ENCODE measurements around the gene ADAMTS2.

ADAMTS2 gene

DNA sequence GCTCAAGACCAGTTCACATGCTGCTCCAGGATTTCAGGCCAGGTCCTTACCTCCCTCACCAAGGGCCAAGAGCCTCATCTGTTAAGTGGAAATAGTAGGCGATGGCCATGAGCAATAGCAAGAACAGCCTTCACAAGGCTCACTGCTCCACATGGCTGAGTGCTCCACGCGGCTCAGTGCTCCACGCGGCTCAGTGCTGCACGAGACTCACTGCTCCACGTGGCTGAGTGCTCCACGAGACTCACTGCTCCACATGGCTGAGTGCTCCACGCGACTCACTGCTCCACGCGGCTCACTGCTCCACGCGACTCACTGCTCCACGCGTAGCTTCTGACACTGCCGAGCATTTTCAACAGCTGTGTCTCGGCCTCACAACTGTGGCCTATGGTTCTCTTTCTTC, 36.4 kb upstream of the ADAMTS2 start:
- H3K9me3 Mint-ChIP-seq: peaks cover 8% of the 10 kb centered on the region
- no peak overlapping the region for H3K4me3 Mint-ChIP-seq
- no peak for DNase-seq
- H3K36me3 Mint-ChIP-seq (ENCODE audit: low read depth): no peaks in the 10 kb centered on the region
- TF ChIP-seq CTCF (IDR thresholded peaks at IDR 0.05): no peak
- H3K27me3 Mint-ChIP-seq (ENCODE audit: low read depth, poor library complexity): peaks cover 8% of the 10 kb centered on the region
- H3K27ac Mint-ChIP-seq: no peak overlapping the region
- H3K4me1 Mint-ChIP-seq: peaks cover 17% of the 10 kb centered on the region

- no peak overlapping the region for H3K27ac Mint-ChIP-seq
- DNase-seq: no peak
- no peak for TF ChIP-seq CTCF (IDR thresholded peaks at IDR 0.05)
- H3K9me3 Mint-ChIP-seq: peaks cover 6% of the 10 kb centered on the region
- H3K4me1 Mint-ChIP-seq: peaks cover 18% of the 10 kb centered on the region
- H3K4me3 Mint-ChIP-seq: no peak overlapping the region
- no peaks in the 10 kb centered on the region for H3K36me3 Mint-ChIP-seq (ENCODE audit: low read depth)
- peaks cover 8% of the 10 kb centered on the region for H3K27me3 Mint-ChIP-seq (ENCODE audit: low read depth, poor library complexity)
Measured at GRCh38 chr5:179380211-179381035, 35.2 kb upstream of the ADAMTS2 start.

GRCh38 chr5:179379321-179379890, 34.1 kb upstream of the ADAMTS2 start:
- Mint-ChIP-seq H3K9me3 (peaks cover 9% of the 10 kb centered on the region), H3K36me3 (ENCODE audit: low read depth) (no peaks in the 10 kb centered on the region), H3K27me3 (ENCODE audit: low read depth, poor library complexity) (peaks cover 9% of the 10 kb centered on the region), H3K4me1 (peaks cover 29% of the 10 kb centered on the region), H3K27ac (no peak overlapping the region), H3K4me3 (no peak overlapping the region)
- TF ChIP-seq CTCF (IDR thresholded peaks at IDR 0.05): no peak
- DNase-seq: no peak

GRCh38 chr5:179378441-179379271, 33.4 kb upstream of the ADAMTS2 start:
- peaks cover 7% of the 10 kb centered on the region for H3K27me3 Mint-ChIP-seq (ENCODE audit: low read depth, poor library complexity)
- no peak overlapping the region for H3K4me3 Mint-ChIP-seq
- peaks cover 36% of the 10 kb centered on the region for H3K4me1 Mint-ChIP-seq
- no peak for TF ChIP-seq CTCF (IDR thresholded peaks at IDR 0.05)
- no peak for DNase-seq
- H3K27ac Mint-ChIP-seq: peak overlapping the region; percentile 20
- H3K36me3 Mint-ChIP-seq (ENCODE audit: low read depth): no peaks in the 10 kb centered on the region
- H3K9me3 Mint-ChIP-seq: peaks cover 13% of the 10 kb centered on the region

DNA sequence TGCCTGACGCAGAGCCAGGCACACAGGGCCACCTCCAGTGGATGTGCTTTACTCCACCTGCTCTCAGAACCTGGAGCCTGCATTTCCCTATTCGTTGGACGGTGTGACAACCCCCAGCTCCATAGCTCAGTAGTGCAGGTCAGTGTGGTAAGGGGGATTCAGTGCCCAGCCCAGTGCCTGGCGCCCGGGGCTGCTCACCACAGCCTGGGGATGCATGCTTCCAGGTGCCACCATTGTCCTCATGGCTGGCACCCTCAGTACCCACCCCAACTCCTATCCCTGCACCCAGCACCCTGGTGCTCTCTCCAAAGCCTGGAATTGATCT, 32.8 kb upstream of the ADAMTS2 start:
- no peak overlapping the region for H3K27ac Mint-ChIP-seq
- H3K4me1 Mint-ChIP-seq: peaks cover 36% of the 10 kb centered on the region
- peaks cover 13% of the 10 kb centered on the region for H3K9me3 Mint-ChIP-seq
- no peak for TF ChIP-seq CTCF (IDR thresholded peaks at IDR 0.05)
- no peak for DNase-seq
- H3K27me3 Mint-ChIP-seq (ENCODE audit: low read depth, poor library complexity): peaks cover 7% of the 10 kb centered on the region
- H3K4me3 Mint-ChIP-seq: no peak overlapping the region
- no peaks in the 10 kb centered on the region for H3K36me3 Mint-ChIP-seq (ENCODE audit: low read depth)
